DND-41 (cell line): ENCODE data around the gene SLC8A2.

Experiments used
- CTCF ChIP-seq: IDR thresholded peaks from 2 replicates; pipeline ENCODE4 v1.5.1; 2012; ENCODE audit warnings: borderline replicate concordance, low read length, moderate library complexity, mild to moderate bottlenecking; ENCODE audit not compliant: poor library complexity, severe bottlenecking; ENCODE audit errors: extremely low read depth
- EZH2 ChIP-seq: IDR thresholded peaks from 3 replicates; pipeline ENCODE4 v1.6.1; 2012; ENCODE audit warnings: borderline replicate concordance, low read depth, mild to moderate bottlenecking, moderate library complexity, low read length, inconsistent platforms; ENCODE audit not compliant: severe bottlenecking

GRCh38 chr19:47429140-47429793, 42.4 kb downstream of the SLC8A2 start:
- TF ChIP-seq CTCF (no peak), EZH2 (no peak)
